ENCODE measurements around the gene TRDMT1. TPM values are rescaled to one million over a fixed set of nuclear protein-coding genes. Genes with fewer than 3 reads are reported as not detected.
A peak's percentile ranks its signal among the peaks of the same experiment; 100 is the strongest.

Gene TRDMT1
- total RNA-seq, 1 donor from 2014 or later = 6.6 TPM

DNA sequence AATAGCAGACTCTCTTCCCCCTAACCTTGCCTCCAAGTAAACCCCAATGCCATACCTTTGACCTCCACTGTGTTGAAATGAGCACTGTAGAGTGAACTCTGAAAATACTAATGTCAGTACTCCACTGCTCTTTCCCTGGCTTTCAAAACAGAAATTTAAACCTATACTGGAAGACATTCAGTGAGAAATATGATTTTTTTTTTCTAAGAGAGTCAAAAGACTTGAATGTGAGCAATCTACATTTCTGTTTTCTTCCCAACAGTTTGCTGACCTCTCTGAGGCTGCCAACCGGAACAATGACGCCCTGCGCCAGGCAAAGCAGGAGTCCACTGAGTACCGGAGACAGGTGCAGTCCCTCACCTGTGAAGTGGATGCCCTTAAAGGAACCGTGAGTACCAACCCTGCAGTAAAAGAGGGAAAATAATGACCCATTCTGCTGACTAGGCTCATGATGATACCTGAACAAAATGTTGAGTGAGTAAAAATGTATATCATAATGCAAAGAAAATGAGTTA, 33.0 kb upstream of the TRDMT1 start:
- DNase-seq (ENCODE audit: extremely low spot score, unreplicated experiment) = no peak

DNA sequence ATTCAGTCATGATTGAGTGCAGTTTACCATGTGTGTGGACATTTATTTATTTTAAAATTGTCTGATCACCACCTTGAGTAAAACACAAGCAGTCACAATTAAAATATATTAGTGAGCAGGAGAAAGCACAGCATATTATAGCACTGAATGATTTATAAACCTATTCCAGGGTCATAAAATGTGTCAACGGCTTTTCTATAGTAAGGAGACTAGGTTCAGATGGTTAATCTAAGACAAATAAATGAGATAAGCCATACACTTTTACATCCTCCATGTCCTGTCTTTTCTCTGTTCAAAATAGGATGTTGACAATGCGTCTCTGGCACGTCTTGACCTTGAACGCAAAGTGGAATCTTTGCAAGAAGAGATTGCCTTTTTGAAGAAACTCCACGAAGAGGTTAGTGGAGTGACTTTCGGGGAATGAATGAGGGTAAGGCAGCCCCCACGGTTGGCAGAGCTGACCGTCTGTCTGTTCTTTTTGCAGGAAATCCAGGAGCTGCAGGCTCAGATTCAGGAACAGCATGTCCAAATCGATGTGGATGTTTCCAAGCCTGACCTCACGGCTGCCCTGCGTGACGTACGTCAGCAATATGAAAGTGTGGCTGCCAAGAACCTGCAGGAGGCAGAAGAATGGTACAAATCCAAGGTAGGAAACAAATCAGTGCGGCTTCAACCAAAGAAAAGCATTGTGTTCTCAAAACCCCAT, 32.0 kb upstream of the TRDMT1 start:
- H3K27ac Mint-ChIP-seq (ENCODE audit: unreplicated experiment) = peak overlapping the region; percentile 52
- H3K4me1 Mint-ChIP-seq (ENCODE audit: unreplicated experiment) = peaks cover 56% of the 10 kb centered on the region
- DNase-seq (ENCODE audit: extremely low spot score, unreplicated experiment) = no peak
- H3K9me3 Mint-ChIP-seq (ENCODE audit: unreplicated experiment) = no peaks in the 10 kb centered on the region
- no peaks in the 10 kb centered on the region for H3K27me3 Mint-ChIP-seq (ENCODE audit: unreplicated experiment)
- H3K36me3 Mint-ChIP-seq (ENCODE audit: unreplicated experiment) = peaks cover 63% of the 10 kb centered on the region
- peak overlapping the region; percentile 30 for H3K4me3 Mint-ChIP-seq (ENCODE audit: unreplicated experiment)
- TF ChIP-seq, protein P1, sequence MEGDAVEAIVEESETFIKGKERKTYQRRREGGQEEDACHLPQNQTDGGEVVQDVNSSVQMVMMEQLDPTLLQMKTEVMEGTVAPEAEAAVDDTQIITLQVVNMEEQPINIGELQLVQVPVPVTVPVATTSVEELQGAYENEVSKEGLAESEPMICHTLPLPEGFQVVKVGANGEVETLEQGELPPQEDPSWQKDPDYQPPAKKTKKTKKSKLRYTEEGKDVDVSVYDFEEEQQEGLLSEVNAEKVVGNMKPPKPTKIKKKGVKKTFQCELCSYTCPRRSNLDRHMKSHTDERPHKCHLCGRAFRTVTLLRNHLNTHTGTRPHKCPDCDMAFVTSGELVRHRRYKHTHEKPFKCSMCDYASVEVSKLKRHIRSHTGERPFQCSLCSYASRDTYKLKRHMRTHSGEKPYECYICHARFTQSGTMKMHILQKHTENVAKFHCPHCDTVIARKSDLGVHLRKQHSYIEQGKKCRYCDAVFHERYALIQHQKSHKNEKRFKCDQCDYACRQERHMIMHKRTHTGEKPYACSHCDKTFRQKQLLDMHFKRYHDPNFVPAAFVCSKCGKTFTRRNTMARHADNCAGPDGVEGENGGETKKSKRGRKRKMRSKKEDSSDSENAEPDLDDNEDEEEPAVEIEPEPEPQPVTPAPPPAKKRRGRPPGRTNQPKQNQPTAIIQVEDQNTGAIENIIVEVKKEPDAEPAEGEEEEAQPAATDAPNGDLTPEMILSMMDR (IDR thresholded peaks at IDR 0.05) = no peak

More for the DNA sequence above, 33.0 kb upstream of the TRDMT1 start:
- peak overlapping the region; percentile 32 for H3K27ac Mint-ChIP-seq (ENCODE audit: unreplicated experiment)
- peaks cover 63% of the 10 kb centered on the region for H3K36me3 Mint-ChIP-seq (ENCODE audit: unreplicated experiment)
- no peak overlapping the region for H3K4me3 Mint-ChIP-seq (ENCODE audit: unreplicated experiment)
- TF ChIP-seq, protein P1 (IDR thresholded peaks at IDR 0.05) = no peak
- no peaks in the 10 kb centered on the region for H3K9me3 Mint-ChIP-seq (ENCODE audit: unreplicated experiment)
- no peaks in the 10 kb centered on the region for H3K27me3 Mint-ChIP-seq (ENCODE audit: unreplicated experiment)
- H3K4me1 Mint-ChIP-seq (ENCODE audit: unreplicated experiment) = peaks cover 62% of the 10 kb centered on the region

DNA sequence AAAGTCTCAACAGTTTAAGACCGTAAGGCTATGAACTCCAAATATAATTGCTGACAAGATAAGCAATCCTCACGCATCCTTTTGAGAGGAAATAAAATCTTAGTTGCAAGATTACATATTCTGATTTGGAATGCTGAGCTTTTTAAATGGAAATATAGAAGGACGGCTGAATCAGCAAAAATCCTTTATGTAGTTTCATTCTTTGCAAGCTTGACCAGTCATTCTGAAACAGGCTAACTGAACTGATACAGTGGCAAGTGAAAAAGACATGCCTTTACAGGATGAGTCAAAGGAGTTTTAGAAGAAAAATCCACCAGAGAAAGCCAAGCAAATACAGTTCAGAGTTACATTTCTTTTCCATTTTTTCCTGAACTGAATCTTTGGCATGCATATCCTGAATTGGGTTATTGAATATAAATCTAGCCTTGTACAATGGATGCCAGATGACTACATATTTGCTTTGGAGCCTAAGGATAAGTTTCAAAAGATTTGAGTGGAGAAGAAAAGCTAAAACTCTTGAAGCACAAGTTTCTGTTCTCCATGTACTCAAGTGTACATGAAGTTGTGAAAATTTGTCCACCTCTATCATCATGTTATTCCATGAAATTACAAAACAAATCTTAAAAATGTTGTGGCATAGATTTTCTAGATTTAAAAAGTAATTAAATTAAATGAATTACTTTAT, 30.9 kb upstream of the TRDMT1 start:
- TF ChIP-seq, protein P1 (IDR thresholded peaks at IDR 0.05) = no peak
- peak overlapping the region; percentile 99 for H3K27ac Mint-ChIP-seq (ENCODE audit: unreplicated experiment)
- peaks cover 61% of the 10 kb centered on the region for H3K36me3 Mint-ChIP-seq (ENCODE audit: unreplicated experiment)
- H3K27me3 Mint-ChIP-seq (ENCODE audit: unreplicated experiment) = no peaks in the 10 kb centered on the region
- H3K9me3 Mint-ChIP-seq (ENCODE audit: unreplicated experiment) = no peaks in the 10 kb centered on the region
- peaks cover 58% of the 10 kb centered on the region for H3K4me1 Mint-ChIP-seq (ENCODE audit: unreplicated experiment)
- no peak for DNase-seq (ENCODE audit: extremely low spot score, unreplicated experiment)
- peak overlapping the region; percentile 93 for H3K4me3 Mint-ChIP-seq (ENCODE audit: unreplicated experiment)

DNA sequence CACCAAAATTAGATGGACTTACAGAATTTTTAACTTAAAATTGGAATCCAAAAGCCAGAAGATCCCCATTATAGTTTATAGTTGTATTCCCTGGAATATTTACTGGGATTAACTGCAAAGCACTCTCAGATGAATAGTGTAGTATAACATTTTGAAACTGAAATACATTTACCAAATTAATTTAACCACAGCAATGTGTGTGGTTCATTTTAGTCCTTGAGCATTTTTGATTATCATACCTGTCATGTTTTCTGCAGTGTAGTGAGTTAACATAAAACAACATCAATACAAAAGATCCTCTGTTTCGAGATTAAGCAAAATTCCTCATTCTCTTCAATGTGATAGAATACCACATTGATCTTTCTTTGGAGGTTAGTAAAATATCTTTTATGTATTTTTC, 30.3 kb upstream of the TRDMT1 start:
- Mint-ChIP-seq H3K4me3 (ENCODE audit: unreplicated experiment) (peak overlapping the region; percentile 93), H3K36me3 (ENCODE audit: unreplicated experiment) (peaks cover 57% of the 10 kb centered on the region), H3K4me1 (ENCODE audit: unreplicated experiment) (peaks cover 61% of the 10 kb centered on the region), H3K9me3 (ENCODE audit: unreplicated experiment) (no peaks in the 10 kb centered on the region), H3K27me3 (ENCODE audit: unreplicated experiment) (no peaks in the 10 kb centered on the region), H3K27ac (ENCODE audit: unreplicated experiment) (peak overlapping the region; percentile 99)
- no peak for DNase-seq (ENCODE audit: extremely low spot score, unreplicated experiment)
- TF ChIP-seq, protein P1 (IDR thresholded peaks at IDR 0.05) = no peak
